NCI-H524 treated with DMSO at 0.1 percent for 48 hours (cell line): ENCODE measurements around the gene DNASE1.
"Not testable (repeated sequence)": the region's sequence is repeated elsewhere in the genome, so short reads cannot be mapped to it uniquely, and the experiment has no call there.

ENCODE experiments used
- DNase-seq: peaks from one replicate; lab custom pipeline; 2025; lab: John Stamatoyannopoulos, UW

The DNASE1 gene

GRCh38 chr16:3641801-3642396, 12.6 kb upstream of the DNASE1 start:
- DNase-seq = no peak

- DNase-seq = no peak
These were observed 11.9 kb upstream of the DNASE1 start for GRCh38 chr16:3642397-3643094.

- no peak for DNase-seq
These were observed 11.3 kb upstream of the DNASE1 start for GRCh38 chr16:3643095-3643730.

GRCh38 chr16:3645108-3645503, 9.4 kb upstream of the DNASE1 start:
- no peak for DNase-seq

GRCh38 chr16:3645504-3646347, 8.8 kb upstream of the DNASE1 start:
- DNase-seq = no peak

GRCh38 chr16:3646348-3646920, 8.1 kb upstream of the DNASE1 start:
- no peak for DNase-seq

GRCh38 chr16:3650631-3651265, 3.7 kb upstream of the DNASE1 start:
- DNase-seq = no peak

GRCh38 chr16:3651461-3652372, 2.8 kb upstream of the DNASE1 start:
- DNase-seq = no peak

- DNase-seq = no peak
These were observed 1.9 kb upstream of the DNASE1 start for GRCh38 chr16:3652373-3653195.

- no peak for DNase-seq
These were observed 522 bp downstream of the DNASE1 start for GRCh38 chr16:3655030-3655395.

- DNase-seq = no peak
These were observed 1.1 kb downstream of the DNASE1 start for GRCh38 chr16:3655396-3656159.

- DNase-seq = not testable (repeated sequence)
These were observed 1.6 kb downstream of the DNASE1 start for GRCh38 chr16:3656160-3656490.

GRCh38 chr16:3656491-3657468, 2.3 kb downstream of the DNASE1 start:
- no peak for DNase-seq

- DNase-seq = no peak
These were observed 4.8 kb downstream of the DNASE1 start for GRCh38 chr16:3659251-3659650.

GRCh38 chr16:3661311-3661710, 6.8 kb downstream of the DNASE1 start:
- no peak for DNase-seq

GRCh38 chr16:3661922-3662321, 7.4 kb downstream of the DNASE1 start:
- DNase-seq = no peak

GRCh38 chr16:3662601-3663000, 8.1 kb downstream of the DNASE1 start:
- DNase-seq = no peak
